ENCODE data around the gene RPL39.
A peak's percentile ranks its signal among the peaks of the same experiment; 100 is the strongest.

RPL39 gene

DNA sequence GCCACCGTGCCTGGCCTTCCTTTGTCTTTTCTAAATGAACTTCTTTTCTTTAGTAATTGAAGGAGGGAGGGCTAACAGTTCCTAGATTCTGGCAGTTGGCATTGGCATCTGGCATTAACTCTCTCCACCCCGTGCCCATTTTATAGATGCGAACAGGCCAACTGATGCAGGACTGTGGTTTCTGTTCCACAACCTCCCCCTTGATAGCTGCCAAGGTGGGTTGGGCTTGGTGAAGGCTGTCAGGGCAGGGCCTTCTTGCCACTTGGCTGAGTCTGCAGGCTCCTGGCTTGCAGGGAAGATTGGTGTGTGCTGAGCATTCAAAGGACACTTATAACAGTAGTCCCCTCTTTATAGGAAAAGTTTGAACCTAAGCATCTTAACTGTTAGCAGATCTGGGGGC is 28.7 kb downstream of the RPL39 start:
- peaks cover 5% of the 10 kb centered on the region; the same call in 1 of the 2 replicates for H3K9me3 ChIP-seq (ENCODE audit: control insufficient read depth, insufficient read depth, low read depth, low read length)
- no peaks in the 10 kb centered on the region for H3K36me3 ChIP-seq (ENCODE audit: control insufficient read depth, insufficient read depth, low read length)
- H3K4me3 ChIP-seq (ENCODE audit: low read depth, low read length): no peak overlapping the region
- peaks cover 24% of the 10 kb centered on the region for H3K27me3 ChIP-seq (ENCODE audit: control insufficient read depth, insufficient read depth, low read length)
- no peak overlapping the region for H3K9ac ChIP-seq (ENCODE audit: low read length)
- H3K27ac ChIP-seq (ENCODE audit: low read depth, low read length): no peak overlapping the region
- H3K4me1 ChIP-seq (ENCODE audit: control insufficient read depth, insufficient read depth, low read length): peaks cover 17% of the 10 kb centered on the region

DNA sequence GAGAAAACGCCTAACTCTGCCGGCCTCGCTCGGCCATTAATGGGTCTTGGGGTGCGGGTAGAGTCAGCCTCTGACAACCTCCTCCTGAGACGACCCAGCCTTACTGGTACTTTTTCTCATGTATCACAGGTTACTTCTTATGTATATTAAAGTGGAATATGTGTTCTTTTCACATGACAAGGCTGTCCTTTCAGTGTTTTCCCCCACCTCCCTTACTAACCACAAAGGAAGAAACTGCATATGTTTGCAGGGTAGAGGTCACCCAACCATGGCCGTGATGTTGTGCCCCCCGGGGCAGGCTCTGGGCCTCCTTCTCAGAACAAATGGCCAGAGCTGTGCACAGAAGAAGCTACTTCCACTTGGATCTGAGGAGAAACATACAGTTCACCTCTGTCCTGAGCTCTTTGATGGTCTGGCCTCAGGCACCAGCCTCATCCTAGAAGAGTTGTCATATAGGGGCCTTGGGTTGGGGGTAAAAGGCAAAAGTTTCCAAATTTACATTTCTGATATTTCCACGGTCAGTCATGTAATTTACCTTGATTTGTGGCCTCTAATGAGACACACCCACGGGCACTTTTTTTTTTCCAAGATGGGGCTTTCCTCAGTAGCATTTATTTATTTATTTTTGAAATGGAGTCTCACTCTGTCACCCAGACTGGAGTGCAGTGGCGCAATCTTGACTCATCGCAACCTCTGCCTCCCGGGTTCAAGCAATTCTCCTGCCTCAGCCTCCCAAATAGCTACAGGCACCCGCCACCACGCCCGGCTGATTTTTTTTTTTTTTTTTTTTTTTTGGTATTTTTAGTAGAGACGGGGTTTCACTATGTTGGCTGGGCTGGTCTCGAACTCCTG is 31.2 kb downstream of the RPL39 start:
- H3K9me3 ChIP-seq (ENCODE audit: control insufficient read depth, insufficient read depth, low read depth, low read length): peaks cover under 1% of the 10 kb centered on the region; the same call in 1 of the 2 replicates
- no peak overlapping the region for H3K27ac ChIP-seq (ENCODE audit: low read depth, low read length)
- no peaks in the 10 kb centered on the region for H3K36me3 ChIP-seq (ENCODE audit: control insufficient read depth, insufficient read depth, low read length)
- H3K27me3 ChIP-seq (ENCODE audit: control insufficient read depth, insufficient read depth, low read length): peaks cover 29% of the 10 kb centered on the region
- H3K9ac ChIP-seq (ENCODE audit: low read length): no peak overlapping the region
- peaks cover 36% of the 10 kb centered on the region for H3K4me1 ChIP-seq (ENCODE audit: control insufficient read depth, insufficient read depth, low read length)
- H3K4me3 ChIP-seq (ENCODE audit: low read depth, low read length): peak overlapping the region; percentile 58

DNA sequence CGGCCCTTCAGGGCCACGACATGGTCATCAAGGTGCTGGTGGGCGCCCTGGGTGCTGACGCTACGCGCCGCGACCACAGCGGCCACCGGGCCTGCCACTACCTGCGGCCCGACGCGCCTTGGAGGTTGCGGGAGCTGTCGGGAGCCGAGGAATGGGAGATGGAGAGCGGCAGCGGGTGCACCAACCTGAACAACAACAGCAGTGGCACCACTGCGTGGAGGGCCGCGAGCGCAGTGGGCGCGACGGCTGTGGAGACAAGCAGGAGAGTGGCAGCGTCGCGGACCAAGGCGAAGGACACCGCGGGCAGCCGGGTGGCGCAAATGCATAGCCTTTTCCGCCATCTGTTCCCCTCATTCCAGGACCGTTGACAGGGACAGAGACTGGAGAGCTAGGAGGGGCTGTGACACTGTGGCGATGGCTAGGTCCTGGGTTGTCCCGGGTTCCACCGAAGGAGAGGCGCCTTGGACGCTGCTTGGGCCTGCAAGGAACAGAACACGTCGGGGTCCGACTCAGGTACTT is 32.1 kb downstream of the RPL39 start:
- peaks cover 29% of the 10 kb centered on the region for H3K27me3 ChIP-seq (ENCODE audit: control insufficient read depth, insufficient read depth, low read length)
- H3K4me1 ChIP-seq (ENCODE audit: control insufficient read depth, insufficient read depth, low read length): peaks cover 36% of the 10 kb centered on the region
- H3K4me3 ChIP-seq (ENCODE audit: low read depth, low read length): peak overlapping the region; percentile 58
- no peaks in the 10 kb centered on the region; the same call in 1 of the 2 replicates for H3K9me3 ChIP-seq (ENCODE audit: control insufficient read depth, insufficient read depth, low read depth, low read length)
- no peaks in the 10 kb centered on the region for H3K36me3 ChIP-seq (ENCODE audit: control insufficient read depth, insufficient read depth, low read length)
- peak overlapping the region; percentile 59 for H3K9ac ChIP-seq (ENCODE audit: low read length)
- H3K27ac ChIP-seq (ENCODE audit: low read depth, low read length): no peak overlapping the region

GRCh38 chrX:119758731-119759247 is 32.6 kb downstream of the RPL39 start:
- Histone ChIP-seq H3K27ac (ENCODE audit: low read depth, low read length) (no peak overlapping the region), H3K36me3 (ENCODE audit: control insufficient read depth, insufficient read depth, low read length) (no peaks in the 10 kb centered on the region), H3K9ac (ENCODE audit: low read length) (peak overlapping the region; percentile 59), H3K4me3 (ENCODE audit: low read depth, low read length) (peak overlapping the region; percentile 58), H3K9me3 (ENCODE audit: control insufficient read depth, insufficient read depth, low read depth, low read length) (no peaks in the 10 kb centered on the region; the same call in 1 of the 2 replicates), H3K27me3 (ENCODE audit: control insufficient read depth, insufficient read depth, low read length) (peaks cover 29% of the 10 kb centered on the region), H3K4me1 (ENCODE audit: control insufficient read depth, insufficient read depth, low read length) (peaks cover 36% of the 10 kb centered on the region)

- no peaks in the 10 kb centered on the region; the same call in 1 of the 2 replicates for H3K9me3 ChIP-seq (ENCODE audit: control insufficient read depth, insufficient read depth, low read depth, low read length)
- peak within 1 kb of the TSS; percentile 59 for H3K9ac ChIP-seq (ENCODE audit: low read length)
- H3K27ac ChIP-seq (ENCODE audit: low read depth, low read length): no peak within 1 kb of the TSS; the same call in 1 of the 2 replicates
- H3K36me3 ChIP-seq (ENCODE audit: control insufficient read depth, insufficient read depth, low read length): no peaks in the 10 kb centered on the region
- H3K4me3 ChIP-seq (ENCODE audit: low read depth, low read length): peak within 1 kb of the TSS; percentile 58
- peaks cover 31% of the 10 kb centered on the region for H3K4me1 ChIP-seq (ENCODE audit: control insufficient read depth, insufficient read depth, low read length)
- peaks cover 29% of the 10 kb centered on the region for H3K27me3 ChIP-seq (ENCODE audit: control insufficient read depth, insufficient read depth, low read length)
These were observed 33.3 kb downstream of the RPL39 start, which contains the start of gene SOWAHD for GRCh38 chrX:119757979-119758730. SOWAHD (plus strand) TSS chrX:119758588; CDS start chrX:119758668, 80 bp downstream.

DNA sequence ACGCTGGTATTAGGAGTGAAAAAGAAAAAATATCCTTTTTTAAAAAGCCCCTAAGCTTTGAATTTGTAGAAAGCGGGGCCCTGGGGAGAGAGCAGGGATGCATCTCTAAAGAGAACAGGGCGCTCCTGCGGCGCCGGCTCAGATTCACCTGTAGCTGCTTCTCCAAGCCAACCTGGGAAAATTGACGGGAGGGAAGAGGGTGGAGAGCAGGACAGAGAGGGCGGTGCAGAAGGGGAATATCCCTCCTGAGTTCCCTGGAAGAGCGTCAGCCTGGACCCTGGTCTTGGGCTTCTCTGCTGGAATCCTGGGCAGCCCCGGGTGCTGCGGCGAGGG is 33.8 kb downstream of the RPL39 start:
- Histone ChIP-seq H3K9me3 (ENCODE audit: control insufficient read depth, insufficient read depth, low read depth, low read length) (peaks cover 5% of the 10 kb centered on the region; the same call in 1 of the 2 replicates), H3K9ac (ENCODE audit: low read length) (peak overlapping the region; percentile 59), H3K4me3 (ENCODE audit: low read depth, low read length) (peak overlapping the region; percentile 58), H3K36me3 (ENCODE audit: control insufficient read depth, insufficient read depth, low read length) (no peaks in the 10 kb centered on the region), H3K27ac (ENCODE audit: low read depth, low read length) (no peak overlapping the region; the same call in 1 of the 2 replicates), H3K4me1 (ENCODE audit: control insufficient read depth, insufficient read depth, low read length) (peaks cover 30% of the 10 kb centered on the region), H3K27me3 (ENCODE audit: control insufficient read depth, insufficient read depth, low read length) (peaks cover 29% of the 10 kb centered on the region)

DNA sequence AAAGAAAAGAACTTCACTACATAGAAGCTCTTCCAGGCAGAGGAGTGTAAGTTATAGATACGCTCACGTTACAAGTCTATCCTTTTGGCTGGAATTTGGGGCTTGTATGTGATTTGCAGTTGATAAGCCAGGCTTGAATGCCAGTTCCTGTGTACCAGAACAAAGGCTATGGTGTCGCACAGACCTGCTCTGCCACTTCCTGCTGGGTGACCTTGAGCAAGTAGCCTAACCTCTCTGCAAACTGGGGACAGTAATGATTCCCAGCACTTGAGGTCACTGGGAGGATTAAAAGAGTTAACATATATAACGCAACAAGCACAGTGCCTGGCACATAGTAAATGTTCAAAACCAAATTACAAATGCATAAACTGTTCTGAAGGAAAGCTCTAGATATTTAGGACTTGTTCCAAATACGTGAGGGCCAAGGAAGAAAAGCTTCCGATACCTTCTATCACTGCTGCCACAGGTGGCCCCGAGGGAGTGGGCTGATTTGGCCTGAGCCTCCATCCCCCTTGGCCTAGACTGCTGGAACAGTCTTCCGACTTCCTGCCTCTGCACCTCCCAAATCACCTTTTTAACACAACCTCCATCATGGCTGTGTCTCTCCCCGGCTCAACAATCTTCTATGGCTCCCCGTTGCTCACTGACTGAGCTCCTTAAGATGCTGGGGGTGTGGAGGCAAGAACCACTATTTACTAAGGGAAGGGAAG is 34.3 kb downstream of the RPL39 start:
- Histone ChIP-seq H3K27me3 (ENCODE audit: control insufficient read depth, insufficient read depth, low read length) (peaks cover 29% of the 10 kb centered on the region), H3K9ac (ENCODE audit: low read length) (peak overlapping the region; percentile 59), H3K27ac (ENCODE audit: low read depth, low read length) (no peak overlapping the region; the same call in 1 of the 2 replicates), H3K9me3 (ENCODE audit: control insufficient read depth, insufficient read depth, low read depth, low read length) (peaks cover 6% of the 10 kb centered on the region; the same call in 1 of the 2 replicates), H3K4me3 (ENCODE audit: low read depth, low read length) (peak overlapping the region; percentile 58; the same call in 1 of the 2 replicates), H3K4me1 (ENCODE audit: control insufficient read depth, insufficient read depth, low read length) (peaks cover 32% of the 10 kb centered on the region), H3K36me3 (ENCODE audit: control insufficient read depth, insufficient read depth, low read length) (no peaks in the 10 kb centered on the region)

- Histone ChIP-seq H3K9me3 (ENCODE audit: control insufficient read depth, insufficient read depth, low read depth, low read length) (peaks cover 6% of the 10 kb centered on the region; the same call in 1 of the 2 replicates), H3K4me1 (ENCODE audit: control insufficient read depth, insufficient read depth, low read length) (peaks cover 32% of the 10 kb centered on the region), H3K4me3 (ENCODE audit: low read depth, low read length) (no peak overlapping the region), H3K36me3 (ENCODE audit: control insufficient read depth, insufficient read depth, low read length) (no peaks in the 10 kb centered on the region), H3K27ac (ENCODE audit: low read depth, low read length) (no peak overlapping the region), H3K27me3 (ENCODE audit: control insufficient read depth, insufficient read depth, low read length) (peaks cover 29% of the 10 kb centered on the region), H3K9ac (ENCODE audit: low read length) (no peak overlapping the region)
These were observed 35.4 kb downstream of the RPL39 start for GRCh38 chrX:119755981-119756533.

- Histone ChIP-seq H3K9me3 (ENCODE audit: control insufficient read depth, insufficient read depth, low read depth, low read length) (peaks cover 12% of the 10 kb centered on the region; the same call in 1 of the 2 replicates), H3K9ac (ENCODE audit: low read length) (no peak overlapping the region), H3K27ac (ENCODE audit: low read depth, low read length) (no peak overlapping the region), H3K4me3 (ENCODE audit: low read depth, low read length) (no peak overlapping the region), H3K4me1 (ENCODE audit: control insufficient read depth, insufficient read depth, low read length) (peaks cover 25% of the 10 kb centered on the region), H3K36me3 (ENCODE audit: control insufficient read depth, insufficient read depth, low read length) (no peaks in the 10 kb centered on the region), H3K27me3 (ENCODE audit: control insufficient read depth, insufficient read depth, low read length) (peaks cover 12% of the 10 kb centered on the region)
These were observed 37.7 kb downstream of the RPL39 start for GRCh38 chrX:119753639-119754257.
